ENCODE data around the gene TNRC18.

Gene TNRC18

GRCh38 chr7:5450549-5451327 is 27.1 kb upstream of the TNRC18 start (continued):
- TF ChIP-seq ZFP41 (tag by site-specific recombination; IDR thresholded peaks at IDR 0.05; ENCODE audit: borderline replicate concordance) (no peak), ZNF2 (tag by site-specific recombination; IDR thresholded peaks at IDR 0.05) (0 out of 2 replicates have a peak, but pooled peaks have one; percentile 15), ZSCAN23 (tag by site-specific recombination; IDR thresholded peaks at IDR 0.05) (no peak), ZNF792 (tag by site-specific recombination; IDR thresholded peaks at IDR 0.05) (no peak), HIC1 (tag by site-specific recombination; IDR thresholded peaks at IDR 0.05) (no peak), ZBTB6 (tag by site-specific recombination; IDR thresholded peaks at IDR 0.05) (no peak), ZNF785 (tag by site-specific recombination; IDR thresholded peaks at IDR 0.05) (no peak), ZNF664 (tag by site-specific recombination; IDR thresholded peaks at IDR 0.05) (no peak), ZNF488 (tag by site-specific recombination; IDR thresholded peaks at IDR 0.05) (no peak), ZBTB1 (tag by site-specific recombination; IDR thresholded peaks at IDR 0.05) (no peak), PRDM10 (tag by site-specific recombination; IDR thresholded peaks at IDR 0.05) (peak; percentile 85), ZNF561 (tag by site-specific recombination; IDR thresholded peaks at IDR 0.05; ENCODE audit: borderline replicate concordance) (no peak), ZNF404 (tag by site-specific recombination; IDR thresholded peaks at IDR 0.05) (no peak)

GRCh38 chr7:5448378-5449037 is 24.9 kb upstream of the TNRC18 start:
- Histone ChIP-seq H3K9me3 (ENCODE audit: control insufficient read depth, insufficient read depth, low read depth, low read length) (no peaks in the 10 kb centered on the region), H3K27ac (ENCODE audit: extremely low read depth, low read depth, low read length) (no peak overlapping the region), H3K4me1 (ENCODE audit: control insufficient read depth, insufficient read depth, low read length) (no peaks in the 10 kb centered on the region), H3K36me3 (ENCODE audit: control insufficient read depth in 2 of 2, insufficient read depth in 1 of 2, low read length in 2 of 2) (no peaks in the 10 kb centered on the region; a peak in 1 of 3 replicates), H3K4me3 (ENCODE audit: low read depth, low read length) (no peak overlapping the region)
- ChIA-PET CTCF (interaction anchor here (1.1 to 3.5 kb wide), 2 partner anchors 23 to 208 kb away, joined by 3 to 13 read pairs; no protein-coding TSS in a partner anchor), POLR2A (no interaction called here)
- TF ChIP-seq ZNF341 (tag by site-specific recombination; IDR thresholded peaks at IDR 0.05; ENCODE audit: low read depth) (no peak), PATZ1 (tag by site-specific recombination; IDR thresholded peaks at IDR 0.05) (no peak), ZNF555 (tag by site-specific recombination; conservative IDR thresholded peaks at IDR 0.05) (no peak), ZNF223 (tag by site-specific recombination; IDR thresholded peaks at IDR 0.05) (no peak), ZNF2 (tag by site-specific recombination; IDR thresholded peaks at IDR 0.05) (no peak), HOXC10 (CRISPR knock-in tag; IDR thresholded peaks at IDR 0.05) (no peak)

Measured in HEK293 (cell line).